ENCODE measurements around the gene SPRY2. TPM values are rescaled to one million over a fixed set of nuclear protein-coding genes. Genes with fewer than 3 reads are reported as not detected.

SPRY2 gene
- total and polyA plus RNA-seq, 2 donors (not counting 3 experiments of a cell fraction or from before 2014, with no cell fraction given) = 26.2 to 52.3 TPM

GRCh38 chr13:80390338-80390737 lies 49.4 kb upstream of the SPRY2 start:
- Histone ChIP-seq H3K27ac (ENCODE audit: insufficient read depth, low read depth, low read length) (no peak overlapping the region), H2AFZ (ENCODE audit: low read depth, low read length) (no peak overlapping the region), H3K9me3 (replicated peaks; ENCODE audit: control insufficient read depth, insufficient read depth, low read length) (no peaks in the 10 kb centered on the region), H3K4me2 (ENCODE audit: insufficient read depth, low read length) (no peak overlapping the region), H3K9ac (replicated peaks; ENCODE audit: extremely low read depth, insufficient read depth, low read length) (no peak overlapping the region), H3K36me3 (ENCODE audit: control insufficient read depth in 2 of 2, extremely low read depth in 1 of 2, insufficient read depth in 2 of 2, low read length in 2 of 2) (no peaks in the 10 kb centered on the region), H3K27me3 (ENCODE audit: control insufficient read depth in 2 of 2, insufficient read depth in 2 of 2, low read length in 2 of 2) (no peaks in the 10 kb centered on the region), H3K9me1 (replicated peaks; ENCODE audit: control insufficient read depth, extremely low read depth, insufficient read depth, low read length) (no peaks in the 10 kb centered on the region), H3K4me3 (replicated peaks in 1 of 3; ENCODE audit: insufficient read depth in 1 of 3, low read depth in 1 of 3, low read length in 3 of 3) (no peak overlapping the region), H3K79me2 (ENCODE audit: control insufficient read depth, insufficient read depth, low read length) (no peaks in the 10 kb centered on the region), H4K20me1 (replicated peaks; ENCODE audit: control insufficient read depth, extremely low read depth, insufficient read depth, low read length) (no peaks in the 10 kb centered on the region), H3K4me1 (ENCODE audit: control insufficient read depth, extremely low read depth, insufficient read depth, low read length) (no peaks in the 10 kb centered on the region)
- no peak for TF ChIP-seq CTCF (IDR thresholded peaks at IDR 0.05; ENCODE audit: extremely low read depth in 1 of 2, insufficient read depth in 1 of 2, low read depth in 1 of 2, low read length in 2 of 2)
- no peak for TF ChIP-seq MYC (IDR thresholded peaks at IDR 0.05; ENCODE audit: low read depth, low read length)
- no peak for TF ChIP-seq FOS (IDR thresholded peaks at IDR 0.05; ENCODE audit: borderline replicate concordance, insufficient read depth, low read length)
- no peak for TF ChIP-seq POLR2AphosphoS5 (IDR thresholded peaks at IDR 0.05; ENCODE audit: insufficient read depth, low read depth, low read length)
- TF ChIP-seq GATA2 (IDR thresholded peaks at IDR 0.05; ENCODE audit: insufficient read depth, insufficient read length, low read depth, low read length) = no peak
- TF ChIP-seq MAX (IDR thresholded peaks at IDR 0.05; ENCODE audit: insufficient read depth, insufficient read length) = no peak
- TF ChIP-seq JUN (IDR thresholded peaks at IDR 0.05; ENCODE audit: borderline replicate concordance, insufficient read depth, insufficient read length, low read depth) = no peak
- TF ChIP-seq EZH2 (IDR thresholded peaks at IDR 0.05; ENCODE audit: borderline replicate concordance, low read depth, low read length, severe bottlenecking) = no peak
- TF ChIP-seq POLR2A (IDR thresholded peaks at IDR 0.05; ENCODE audit: low read depth, low read length) = no peak
- ChIA-PET POLR2A (no interaction called here), CTCF (interaction anchor here (0.9 to 1.3 kb wide), 2 partner anchors 11 to 21 kb away, joined by 3 read pairs; no protein-coding TSS in a partner anchor)
- DNase-seq (ENCODE audit: low read depth, low spot score) (no peak), FAIRE-seq (no peak)
- BruUV-seq (replicated peaks) = no TSS peak
- dilution Hi-C loops (cut with MboI; ENCODE audit: extremely low pct_ligation_motif_present, low sequenced_read_pairs) (no loop called here), intact Hi-C loops (cut with micrococcal nuclease) (no loop called here)
